Upper lobe of left lung (tissue), 4 donors: Measurements from ENCODE around the gene VMP1.

Experiments used
- EP300 ChIP-seq, 4 donors: sonication (generic); formaldehyde crosslinking; IDR thresholded peaks; one replicate each; pipeline ENCODE4 v1.5.1; 2017; ENCODE audit warnings: antibody characterized with exemption in 4 of 4, control low read depth in 2 of 4
- POLR2A ChIP-seq, 4 donors: fragments of 450-650 bp; IDR thresholded peaks; one replicate each; pipeline ENCODE4 v1.5.1; 2016 to 2017; ENCODE audit warnings: antibody characterized with exemption in 4 of 4, mild to moderate bottlenecking in 2 of 4
- POLR2AphosphoS5 ChIP-seq, 2 donors: sonication (generic); formaldehyde crosslinking; IDR thresholded peaks; one replicate each; pipeline ENCODE4 v1.5.1; 2017; ENCODE audit warnings: antibody characterized with exemption in 2 of 2
- TF ChIP-seq, protein P1 (sequence below), 6 experiments: fragments of 450-650 bp in 4 of 6; fragments of 200-600 bp in 2 of 6; sonication (generic) in 2 of 6; IDR thresholded peaks; one replicate each; pipeline ENCODE4 v1.5.1; 2016 to 2019; ENCODE audit warnings: antibody characterized with exemption in 6 of 6

DNA sequence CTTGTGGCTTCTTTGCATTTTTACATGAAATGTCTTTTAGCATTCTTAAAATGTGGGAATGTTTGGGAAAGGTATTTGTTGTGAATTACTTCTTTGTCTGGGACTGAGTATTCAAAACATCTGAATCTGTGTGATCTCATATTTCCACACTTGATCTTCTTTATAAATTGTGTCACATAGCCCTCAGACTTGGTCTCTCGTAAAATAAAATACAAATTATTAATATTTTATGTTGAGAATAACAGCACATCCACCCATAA, 103.4 kb downstream of the VMP1 start:
- TF ChIP-seq, protein P1, sequence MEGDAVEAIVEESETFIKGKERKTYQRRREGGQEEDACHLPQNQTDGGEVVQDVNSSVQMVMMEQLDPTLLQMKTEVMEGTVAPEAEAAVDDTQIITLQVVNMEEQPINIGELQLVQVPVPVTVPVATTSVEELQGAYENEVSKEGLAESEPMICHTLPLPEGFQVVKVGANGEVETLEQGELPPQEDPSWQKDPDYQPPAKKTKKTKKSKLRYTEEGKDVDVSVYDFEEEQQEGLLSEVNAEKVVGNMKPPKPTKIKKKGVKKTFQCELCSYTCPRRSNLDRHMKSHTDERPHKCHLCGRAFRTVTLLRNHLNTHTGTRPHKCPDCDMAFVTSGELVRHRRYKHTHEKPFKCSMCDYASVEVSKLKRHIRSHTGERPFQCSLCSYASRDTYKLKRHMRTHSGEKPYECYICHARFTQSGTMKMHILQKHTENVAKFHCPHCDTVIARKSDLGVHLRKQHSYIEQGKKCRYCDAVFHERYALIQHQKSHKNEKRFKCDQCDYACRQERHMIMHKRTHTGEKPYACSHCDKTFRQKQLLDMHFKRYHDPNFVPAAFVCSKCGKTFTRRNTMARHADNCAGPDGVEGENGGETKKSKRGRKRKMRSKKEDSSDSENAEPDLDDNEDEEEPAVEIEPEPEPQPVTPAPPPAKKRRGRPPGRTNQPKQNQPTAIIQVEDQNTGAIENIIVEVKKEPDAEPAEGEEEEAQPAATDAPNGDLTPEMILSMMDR (IDR thresholded peaks at IDR 0.05): no peak
- TF ChIP-seq POLR2AphosphoS5 (IDR thresholded peaks at IDR 0.05) (no peak), POLR2A (IDR thresholded peaks at IDR 0.05) (no peak), EP300 (IDR thresholded peaks at IDR 0.05) (no peak)
